ENCODE measurements around the gene MYO1F. TPM values are rescaled to one million over a fixed set of nuclear protein-coding genes. Genes with fewer than 3 reads are reported as not detected.

Gene MYO1F
- total RNA-seq, 1 donor from 2014 or later, result 0.55 TPM

- Mint-ChIP-seq H3K36me3 (ENCODE audit: insufficient read depth) (no peaks in the 10 kb centered on the region), H3K4me3 (ENCODE audit: low read depth) (no peak overlapping the region), H3K9me3 (ENCODE audit: low read depth) (no peaks in the 10 kb centered on the region), H3K27me3 (peaks cover 2% of the 10 kb centered on the region), H3K27ac (no peak overlapping the region), H3K4me1 (ENCODE audit: low read depth) (peaks cover 2% of the 10 kb centered on the region)
- no peak for TF ChIP-seq CTCF (IDR thresholded peaks at IDR 0.05; ENCODE audit: unreplicated experiment)
- no peak for DNase-seq (ENCODE audit: low spot score, unreplicated experiment)
Measured at GRCh38 chr19:8499048-8499833, 78.0 kb downstream of the MYO1F start.

DNA sequence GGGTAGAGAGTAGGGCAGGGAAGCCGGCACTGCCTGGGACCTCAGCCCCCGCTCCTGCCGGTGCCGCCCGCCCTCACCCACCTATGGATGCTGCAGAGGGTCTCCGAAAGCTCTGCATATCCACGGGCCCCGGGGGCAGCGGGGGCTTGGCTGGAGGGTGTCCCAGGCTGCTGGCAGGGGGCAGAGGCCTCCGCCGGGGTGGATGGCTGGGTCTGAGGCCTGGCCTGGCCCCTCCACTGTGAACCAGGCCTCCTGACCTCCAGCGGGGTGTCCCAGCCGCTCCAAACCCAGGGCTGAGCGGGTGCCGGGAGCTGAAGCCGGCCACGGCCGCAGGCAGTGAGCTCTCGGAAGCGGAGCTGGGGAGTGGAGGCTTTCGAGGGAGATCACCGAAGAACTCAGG is 78.9 kb downstream of the MYO1F start:
- H3K4me1 Mint-ChIP-seq (ENCODE audit: low read depth), result no peaks in the 10 kb centered on the region
- no peaks in the 10 kb centered on the region for H3K36me3 Mint-ChIP-seq (ENCODE audit: insufficient read depth)
- H3K27ac Mint-ChIP-seq, result no peak overlapping the region
- no peak for DNase-seq (ENCODE audit: low spot score, unreplicated experiment)
- H3K27me3 Mint-ChIP-seq, result no peaks in the 10 kb centered on the region
- H3K4me3 Mint-ChIP-seq (ENCODE audit: low read depth), result no peak overlapping the region
- no peaks in the 10 kb centered on the region for H3K9me3 Mint-ChIP-seq (ENCODE audit: low read depth)
- no peak for TF ChIP-seq CTCF (IDR thresholded peaks at IDR 0.05; ENCODE audit: unreplicated experiment)

GRCh38 chr19:8494158-8494557 is 83.1 kb downstream of the MYO1F start:
- no peaks in the 10 kb centered on the region for H3K36me3 Mint-ChIP-seq (ENCODE audit: insufficient read depth)
- H3K9me3 Mint-ChIP-seq (ENCODE audit: low read depth), result no peaks in the 10 kb centered on the region
- H3K4me3 Mint-ChIP-seq (ENCODE audit: low read depth), result no peak overlapping the region
- H3K27me3 Mint-ChIP-seq, result no peaks in the 10 kb centered on the region
- H3K27ac Mint-ChIP-seq, result no peak overlapping the region
- no peak for TF ChIP-seq CTCF (IDR thresholded peaks at IDR 0.05; ENCODE audit: unreplicated experiment)
- DNase-seq (ENCODE audit: low spot score, unreplicated experiment), result no peak
- H3K4me1 Mint-ChIP-seq (ENCODE audit: low read depth), result no peaks in the 10 kb centered on the region

DNA sequence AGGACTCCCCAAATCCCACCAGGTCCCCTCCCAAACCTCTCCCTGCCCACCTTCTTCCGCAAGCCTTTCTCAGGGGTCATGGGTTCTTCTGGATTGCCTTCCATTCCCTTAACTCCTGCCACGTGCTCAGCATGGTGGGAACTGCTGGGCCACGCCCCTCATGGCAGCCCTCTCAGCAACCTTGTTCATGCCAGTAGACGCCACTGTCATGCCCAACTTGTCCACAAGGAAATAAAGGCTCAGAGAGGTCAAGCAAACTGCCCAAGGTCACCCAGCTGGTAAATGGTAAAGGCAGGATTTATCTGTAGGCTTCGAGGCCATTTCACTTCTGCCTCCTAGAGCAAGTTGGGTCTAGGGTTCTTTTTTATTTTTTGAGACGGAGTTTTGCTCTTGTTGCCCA is 85.7 kb downstream of the MYO1F start:
- Mint-ChIP-seq H3K27me3 (no peaks in the 10 kb centered on the region), H3K4me3 (ENCODE audit: low read depth) (no peak overlapping the region), H3K9me3 (ENCODE audit: low read depth) (no peaks in the 10 kb centered on the region), H3K4me1 (ENCODE audit: low read depth) (no peaks in the 10 kb centered on the region), H3K27ac (no peak overlapping the region), H3K36me3 (ENCODE audit: insufficient read depth) (peaks cover 12% of the 10 kb centered on the region)
- no peak for DNase-seq (ENCODE audit: low spot score, unreplicated experiment)
- TF ChIP-seq CTCF (IDR thresholded peaks at IDR 0.05; ENCODE audit: unreplicated experiment), result peak; percentile 13

DNA sequence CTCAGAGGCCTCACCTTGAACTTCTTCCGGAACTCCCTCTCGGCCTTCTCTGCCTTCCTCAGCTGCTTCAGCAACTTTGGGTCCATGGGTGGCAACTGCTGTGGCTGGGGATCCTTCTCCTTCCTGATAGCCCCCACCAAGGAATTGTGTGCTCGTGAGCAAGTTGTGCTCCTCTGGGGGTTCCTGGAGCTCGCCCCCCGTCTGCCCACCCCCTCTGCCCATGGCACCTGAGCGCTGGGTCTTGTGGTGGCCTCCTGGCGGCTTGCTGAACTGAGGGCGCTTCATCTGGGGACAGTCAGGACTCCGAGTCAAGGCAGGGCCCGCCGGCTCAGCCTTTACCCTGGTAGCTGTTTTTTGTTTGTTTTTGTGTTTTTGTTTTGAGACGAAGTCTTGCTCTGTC is 86.4 kb downstream of the MYO1F start:
- H3K27me3 Mint-ChIP-seq, result no peaks in the 10 kb centered on the region
- H3K27ac Mint-ChIP-seq, result peak overlapping the region; percentile 82
- H3K4me3 Mint-ChIP-seq (ENCODE audit: low read depth), result no peak overlapping the region
- H3K9me3 Mint-ChIP-seq (ENCODE audit: low read depth), result no peaks in the 10 kb centered on the region
- no peak for DNase-seq (ENCODE audit: low spot score, unreplicated experiment)
- no peaks in the 10 kb centered on the region for H3K4me1 Mint-ChIP-seq (ENCODE audit: low read depth)
- TF ChIP-seq CTCF (IDR thresholded peaks at IDR 0.05; ENCODE audit: unreplicated experiment), result no peak
- H3K36me3 Mint-ChIP-seq (ENCODE audit: insufficient read depth), result peaks cover 16% of the 10 kb centered on the region
